ENCODE data around the gene OARD1.

Gene OARD1

GRCh38 chr6:41053041-41053440 is 19.1 kb downstream of the OARD1 start, which contains the start of gene APOBEC2:
Gene APOBEC2 (plus strand): TSS chr6:41053202. CDS start chr6:41053348, 146 bp downstream.
- no peak for TF ChIP-seq CTCF (IDR thresholded peaks at IDR 0.05; ENCODE audit: extremely low read depth, insufficient read depth, missing control alignments)
- in situ Hi-C loops (cut with MboI; ENCODE audit: low pct_unique_long_range_greater_than_20kb, low sequenced_read_pairs, unreplicated experiment), result no loop called here
- DNase-seq (ENCODE audit: low spot score), result no peak

GRCh38 chr6:41051873-41052272 is 20.3 kb downstream of the OARD1 start:
- TF ChIP-seq CTCF (IDR thresholded peaks at IDR 0.05; ENCODE audit: extremely low read depth, insufficient read depth, missing control alignments), result no peak
- DNase-seq (ENCODE audit: low spot score), result no peak
- in situ Hi-C loops (cut with MboI; ENCODE audit: low pct_unique_long_range_greater_than_20kb, low sequenced_read_pairs, unreplicated experiment), result no loop called here

GRCh38 chr6:41050536-41050935 is 21.6 kb downstream of the OARD1 start:
- no peak for DNase-seq (ENCODE audit: low spot score)
- TF ChIP-seq CTCF (IDR thresholded peaks at IDR 0.05; ENCODE audit: extremely low read depth, insufficient read depth, missing control alignments), result no peak

GRCh38 chr6:41049955-41050354 is 22.2 kb downstream of the OARD1 start:
- DNase-seq (ENCODE audit: low spot score), result no peak
- in situ Hi-C loops (cut with MboI; ENCODE audit: low pct_unique_long_range_greater_than_20kb, low sequenced_read_pairs, unreplicated experiment), result no loop called here

More at GRCh38 chr6:41050536-41050935, 21.6 kb downstream of the OARD1 start:
- in situ Hi-C loops (cut with MboI; ENCODE audit: low pct_unique_long_range_greater_than_20kb, low sequenced_read_pairs, unreplicated experiment), result no loop called here

GRCh38 chr6:41049521-41049920 is 22.6 kb downstream of the OARD1 start:
- DNase-seq (ENCODE audit: low spot score), result no peak
- in situ Hi-C loops (cut with MboI; ENCODE audit: low pct_unique_long_range_greater_than_20kb, low sequenced_read_pairs, unreplicated experiment), result no loop called here
- TF ChIP-seq CTCF (IDR thresholded peaks at IDR 0.05; ENCODE audit: extremely low read depth, insufficient read depth, missing control alignments), result no peak

More at GRCh38 chr6:41049955-41050354, 22.2 kb downstream of the OARD1 start:
- TF ChIP-seq CTCF (IDR thresholded peaks at IDR 0.05; ENCODE audit: extremely low read depth, insufficient read depth, missing control alignments), result no peak

GRCh38 chr6:41047745-41048732 is 24.1 kb downstream of the OARD1 start:
- no peak for TF ChIP-seq CTCF (IDR thresholded peaks at IDR 0.05; ENCODE audit: extremely low read depth, insufficient read depth, missing control alignments)
- in situ Hi-C loops (cut with MboI; ENCODE audit: low pct_unique_long_range_greater_than_20kb, low sequenced_read_pairs, unreplicated experiment), result no loop called here
- DNase-seq (ENCODE audit: low spot score), result no peak

Measured in GM13977 (cell line).